ENCODE measurements around the gene VHLL. TPM values are rescaled to one million over a fixed set of nuclear protein-coding genes. Genes with fewer than 3 reads are reported as not detected.

Gene VHLL
- total and polyA plus RNA-seq, 10 donors = not detected

DNA sequence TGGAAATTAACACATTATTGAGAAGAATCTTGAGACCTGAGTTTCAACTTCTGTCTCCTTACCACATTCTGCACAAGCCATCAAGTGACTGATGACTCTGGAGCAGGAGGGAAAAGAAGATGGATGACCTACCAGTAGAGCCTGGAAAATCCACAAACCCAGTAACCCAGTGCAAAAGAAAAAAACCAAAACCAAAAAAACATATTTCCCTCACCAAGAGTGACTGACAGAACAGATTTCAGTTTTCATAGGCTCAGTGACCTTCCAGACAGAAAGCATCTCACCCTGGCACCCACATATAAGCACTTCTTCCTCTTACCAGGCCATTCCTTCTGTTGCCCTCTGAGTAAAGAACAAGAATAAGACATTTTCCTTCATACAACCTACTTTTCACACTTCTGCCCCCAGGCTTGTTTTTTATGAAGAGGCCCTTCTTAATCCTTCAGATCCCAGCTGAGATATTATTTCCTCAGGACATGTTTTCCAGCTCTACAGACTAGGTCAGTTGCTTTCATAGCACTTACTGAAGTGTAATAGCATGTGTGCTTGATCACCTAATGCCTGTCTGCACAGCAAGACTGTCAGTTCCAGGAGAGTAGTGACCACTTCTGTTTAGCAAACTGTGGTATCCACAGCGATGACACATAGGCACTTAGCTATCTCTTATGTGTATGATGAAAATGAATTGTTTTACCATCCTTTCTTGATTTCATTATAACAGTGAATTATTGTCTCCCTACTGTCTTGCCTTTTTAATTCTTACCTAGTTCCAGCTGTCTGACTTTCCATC is 43.3 kb upstream of the VHLL start:
- Histone ChIP-seq H3K27me3 (replicated peaks in 1 of 7) (peaks cover 0 to 10% (median 0%) of the 10 kb centered on the region in 7 donors), H3K36me3 (no peaks in the 10 kb centered on the region), H3K27ac (no peak overlapping the region), H3K4me1 (peaks cover 0 to 8% (median 4%) of the 10 kb centered on the region in 6 donors), H3K4me3 (no peak overlapping the region), H3K9me3 (no peaks in the 10 kb centered on the region)
- DNase-seq = no peak
- intact Hi-C loops (cut with DNase I; ENCODE audit: low total_unique reads) = no loop called here
- WGBS, 5 donors = 83 to 97% (median 94%) methylated on average over 1 of the region's 1 CpG
- TF ChIP-seq CTCF (IDR thresholded peaks at IDR 0.05 in 8 of 11, conservative IDR thresholded peaks at IDR 0.05 in 3 of 11) = no peak
- TF ChIP-seq POLR2AphosphoS5 (IDR thresholded peaks at IDR 0.05) = no peak
- no peak for TF ChIP-seq POLR2A (IDR thresholded peaks at IDR 0.05)

DNA sequence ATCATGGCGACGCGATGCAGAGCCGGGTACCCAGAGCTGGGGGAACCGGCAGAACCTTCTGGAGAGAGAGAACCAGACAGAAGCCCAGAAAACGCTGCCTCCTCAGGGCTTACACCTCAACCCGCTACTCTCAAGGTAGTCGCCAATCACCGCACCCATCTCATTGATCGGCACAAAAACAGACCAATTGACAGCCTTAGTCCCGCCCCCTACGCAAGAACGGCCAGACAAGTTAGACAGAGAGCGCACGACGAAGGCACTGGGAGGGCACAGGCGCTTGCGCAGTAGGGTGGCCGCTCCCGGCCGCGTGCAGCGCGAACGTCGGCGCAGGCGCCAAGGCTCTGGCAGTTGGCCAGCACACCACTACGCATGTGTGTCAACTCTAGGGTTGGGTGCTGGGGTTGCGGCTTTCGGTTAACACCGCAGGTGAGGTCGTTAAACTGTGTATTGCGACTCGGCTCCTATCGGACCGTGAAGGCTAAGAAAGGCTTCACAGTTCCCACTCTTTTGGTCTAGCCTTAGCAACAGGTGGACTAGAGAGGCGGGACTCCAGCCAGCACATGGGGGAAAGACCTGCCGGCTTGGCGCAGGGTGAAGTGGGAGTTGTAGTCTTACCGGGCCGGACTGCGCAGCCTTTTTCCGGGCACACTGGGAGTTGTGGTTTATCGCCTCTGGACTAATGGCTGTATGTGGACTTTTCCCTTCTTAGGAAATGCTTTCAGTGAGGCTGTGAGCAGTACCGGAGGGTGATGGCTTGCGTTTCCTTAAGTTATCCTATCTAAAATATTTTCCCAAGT is 39.3 kb upstream of the VHLL start, which contains the start of the genes CCT3 and TSACC:
Gene CCT3 (minus strand): TSS at position 113 of the 797 bp plus-strand sequence. CDS start 108 bp downstream, at position 5.
Gene TSACC (plus strand): TSS at position 347 of the 797 bp plus-strand sequence. CDS start 1,232 bp downstream, outside the sequence.
- H3K36me3 ChIP-seq = peaks cover 0 to 27% (median 19%) of the 10 kb centered on the region in 6 donors
- H3K9me3 ChIP-seq = no peaks in the 10 kb centered on the region
- intact Hi-C loops (cut with DNase I; ENCODE audit: low total_unique reads) = no loop called here
- 0 to 1% (median 1%) methylated on average over 42 to 47 of the region's 47 CpGs for WGBS, 5 donors
- peak within 1 kb of the TSS; percentile 57 to 95 (median 88) for H3K4me3 ChIP-seq
- H3K27me3 ChIP-seq (replicated peaks in 1 of 7) = no peaks in the 10 kb centered on the region
- DNase-seq = peak; percentile 99
- peak within 1 kb of the TSS; percentile 82 to 90 (median 86) for H3K27ac ChIP-seq
- peaks cover 14 to 40% (median 29%) of the 10 kb centered on the region in 6 donors for H3K4me1 ChIP-seq
- TF ChIP-seq CTCF (IDR thresholded peaks at IDR 0.05 in 8 of 11, conservative IDR thresholded peaks at IDR 0.05 in 3 of 11) = peak in 2 of 11 experiments; percentile 22 to 39
- peak; percentile 87 to 98 (median 92) for TF ChIP-seq POLR2AphosphoS5 (IDR thresholded peaks at IDR 0.05)
- peak in 1 of 3 donors; percentile 73 for TF ChIP-seq POLR2A (IDR thresholded peaks at IDR 0.05)

- peaks cover 14 to 40% (median 29%) of the 10 kb centered on the region in 6 donors for H3K4me1 ChIP-seq
- intact Hi-C loops (cut with DNase I; ENCODE audit: low total_unique reads) = no loop called here
- TF ChIP-seq POLR2A (IDR thresholded peaks at IDR 0.05) (peak in 1 of 3 donors; percentile 40), POLR2AphosphoS5 (IDR thresholded peaks at IDR 0.05) (no peak), CTCF (IDR thresholded peaks at IDR 0.05 in 8 of 11, conservative IDR thresholded peaks at IDR 0.05 in 3 of 11) (no peak)
- H3K9me3 ChIP-seq = no peaks in the 10 kb centered on the region
- peak overlapping the region; percentile 22 to 90 (median 86) for H3K27ac ChIP-seq
- H3K36me3 ChIP-seq = peaks cover 0 to 32% (median 24%) of the 10 kb centered on the region in 6 donors
- 0 to 1% (median 0%) methylated on average over 14 of the region's 14 CpGs for WGBS, 5 donors
- DNase-seq = no peak
- H3K4me3 ChIP-seq = peak overlapping the region; percentile 57 to 95 (median 88)
- no peaks in the 10 kb centered on the region for H3K27me3 ChIP-seq (replicated peaks in 1 of 7)
Measured at GRCh38 chr1:156337888-156338179, 38.7 kb upstream of the VHLL start.
